Cardiac fibroblast (primary cell): Measurements from ENCODE around the gene CDPF1.

Experiments
- DNase-seq, 2 donors: peaks; one replicate each; pipeline versions ENCODE4 v3.0.0 to v3.0.0-alpha.2; 2010; ENCODE audit warnings: low read depth in 2 of 2
- H3K4me3 ChIP-seq, 2 donors: replicated peaks in 1 of 2; 1 replicate in 1 of 2; 2 replicates in 1 of 2; pipeline ENCODE4 v1.5.1; 2011; ENCODE audit warnings: low read depth in 2 of 2, low read length in 2 of 2, mild to moderate bottlenecking in 2 of 2, moderate library complexity in 1 of 2
- CTCF ChIP-seq: IDR thresholded peaks from one replicate; pipeline ENCODE4 v1.5.1; 2011; ENCODE audit warnings: low read depth, mild to moderate bottlenecking, low read length, inconsistent platforms

CDPF1 gene

GRCh38 chr22:46240506-46240905 is 9.6 kb downstream of the CDPF1 start:
- H3K4me3 ChIP-seq = no peak overlapping the region
- TF ChIP-seq CTCF = no peak
- no peak for DNase-seq

GRCh38 chr22:46240073-46240472 is 10.0 kb downstream of the CDPF1 start:
- no peak for TF ChIP-seq CTCF

DNA sequence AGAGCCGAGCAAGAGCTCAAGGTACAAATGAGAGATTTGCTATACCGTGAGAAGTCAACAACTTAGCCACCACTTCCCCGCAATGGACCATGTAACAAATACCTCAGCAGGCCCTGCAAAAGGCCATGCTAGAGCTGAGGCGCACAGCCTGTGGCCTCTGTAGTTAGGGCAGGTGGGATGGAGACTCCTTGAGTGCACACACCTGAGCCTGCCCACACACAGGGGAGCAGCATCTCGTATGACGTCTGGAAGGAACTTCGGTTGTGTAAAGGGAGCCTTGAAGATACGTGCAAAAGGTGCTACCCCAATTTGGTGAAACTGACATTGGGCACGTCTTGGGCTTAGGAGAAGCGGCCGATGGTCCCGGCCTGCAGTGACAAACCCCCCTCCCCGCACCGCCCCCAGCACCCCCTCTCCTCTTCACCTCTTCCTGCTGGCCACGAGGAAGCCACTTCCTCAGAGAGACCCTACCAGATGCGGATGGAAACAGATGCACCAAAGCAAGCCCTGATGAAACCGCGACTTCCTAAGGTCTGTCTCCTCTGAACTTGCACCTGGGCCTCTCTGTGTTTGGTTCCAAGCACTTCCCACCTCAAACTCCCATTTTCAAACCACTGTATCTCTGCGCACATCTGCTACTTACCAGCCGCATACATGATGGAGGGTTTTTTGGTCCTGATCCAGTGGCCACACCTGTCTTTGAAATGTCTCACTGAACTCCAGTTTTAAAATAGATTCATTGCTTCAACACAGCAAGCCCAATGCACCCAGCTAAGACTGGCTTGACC is 10.6 kb downstream of the CDPF1 start:
- H3K4me3 ChIP-seq = no peak overlapping the region
- no peak for DNase-seq
- TF ChIP-seq CTCF = no peak

More at GRCh38 chr22:46240073-46240472, 10.0 kb downstream of the CDPF1 start:
- H3K4me3 ChIP-seq = no peak overlapping the region
- no peak for DNase-seq

GRCh38 chr22:46238541-46238940 is 11.6 kb downstream of the CDPF1 start:
- no peak overlapping the region for H3K4me3 ChIP-seq
- DNase-seq = no peak
- no peak for TF ChIP-seq CTCF

DNA sequence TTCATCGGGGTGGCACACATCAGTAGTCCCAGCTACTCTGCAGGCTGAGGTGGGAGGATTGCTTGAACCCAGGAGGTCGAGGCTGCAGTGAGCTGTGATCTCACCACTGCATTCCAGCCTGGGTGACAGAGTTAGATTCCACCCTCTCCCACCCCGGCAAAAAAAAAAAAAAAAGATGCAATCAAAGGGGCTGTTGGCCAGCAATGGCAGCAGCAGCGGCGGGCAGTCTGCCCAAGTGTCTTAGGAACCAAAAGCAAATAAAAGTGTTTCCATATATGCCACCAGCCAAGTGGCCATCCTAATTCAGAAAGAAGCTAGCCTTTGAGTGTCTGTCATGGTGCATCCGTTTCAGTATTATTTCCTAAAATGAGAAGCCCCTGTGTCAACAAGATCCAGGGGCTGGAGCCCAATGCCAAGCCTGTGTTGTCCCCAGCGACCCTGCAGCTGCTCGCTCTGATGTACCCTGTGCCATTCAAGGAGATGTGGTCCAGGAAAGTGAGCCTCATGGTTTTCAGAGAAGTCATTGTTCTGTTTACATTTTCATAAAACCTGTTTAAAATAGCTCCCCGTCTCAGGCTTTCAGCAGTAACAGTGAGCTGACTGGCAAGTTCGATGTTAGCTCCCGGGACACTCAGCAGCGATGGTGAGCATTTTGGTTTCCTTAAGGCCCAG is 12.5 kb downstream of the CDPF1 start:
- no peak for TF ChIP-seq CTCF
- no peak for DNase-seq
- no peak overlapping the region for H3K4me3 ChIP-seq

DNA sequence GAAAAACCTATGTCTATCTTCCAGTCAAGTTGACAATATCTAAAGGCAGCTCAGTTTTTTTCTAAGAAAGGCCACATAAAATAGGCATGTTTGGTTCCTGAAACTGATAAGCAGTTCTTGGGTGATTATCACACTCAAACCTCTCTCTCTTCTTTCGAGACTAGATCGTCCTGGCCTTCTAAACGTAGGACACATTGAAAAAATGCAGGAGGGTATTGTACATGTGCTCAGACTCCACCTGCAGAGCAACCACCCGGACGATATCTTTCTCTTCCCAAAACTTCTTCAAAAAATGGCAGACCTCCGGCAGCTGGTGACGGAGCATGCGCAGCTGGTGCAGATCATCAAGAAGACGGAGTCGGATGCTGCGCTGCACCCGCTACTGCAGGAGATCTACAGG is 15.1 kb downstream of the CDPF1 start:
- no peak for DNase-seq
- no peak for TF ChIP-seq CTCF

DNA sequence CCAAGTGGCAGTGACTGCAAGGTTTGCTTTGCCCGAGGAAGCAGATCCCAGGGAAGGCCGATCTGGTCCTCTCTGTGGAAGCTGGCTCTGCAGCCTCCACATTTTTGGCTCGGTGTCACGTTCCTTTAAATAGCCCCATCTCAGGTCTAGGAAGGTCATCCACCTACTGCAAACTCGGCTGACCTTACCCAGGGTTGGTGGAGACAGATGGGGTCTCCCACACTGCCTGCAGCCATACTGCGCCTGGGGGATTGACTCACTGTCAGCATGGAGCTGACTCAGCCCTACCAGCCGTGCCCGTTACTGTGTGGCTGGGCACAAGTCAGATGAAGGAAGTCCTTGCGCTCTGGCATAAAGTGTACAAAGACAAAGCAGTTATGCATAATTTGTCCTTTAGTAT is 16.9 kb downstream of the CDPF1 start:
- DNase-seq = peak; percentile 30 to 53
- TF ChIP-seq CTCF = no peak
- H3K4me3 ChIP-seq = no peak overlapping the region

More for the DNA sequence above, 15.1 kb downstream of the CDPF1 start:
- no peak overlapping the region for H3K4me3 ChIP-seq
